Rectal smooth muscle tissue (tissue), 1 donor: ENCODE data around the gene DNASE2.

Source experiments
- H3K27ac ChIP-seq: one replicate; pipeline ENCODE4 v1.7.0; 2013; ENCODE audit warnings: low read depth, low read length, inconsistent platforms
- H3K27me3 ChIP-seq: one replicate; pipeline ENCODE4 v1.7.0; 2013; ENCODE audit warnings: low read length; ENCODE audit not compliant: control insufficient read depth, insufficient read depth
- H3K36me3 ChIP-seq: one replicate; pipeline ENCODE4 v1.7.0; 2013; ENCODE audit warnings: low read length; ENCODE audit not compliant: control insufficient read depth, insufficient read depth
- H3K4me1 ChIP-seq: one replicate; pipeline ENCODE4 v1.7.0; 2013; ENCODE audit warnings: low read length; ENCODE audit not compliant: control insufficient read depth, insufficient read depth
- H3K4me3 ChIP-seq: one replicate; pipeline ENCODE4 v1.7.0; 2013; ENCODE audit warnings: low read length
- H3K9ac ChIP-seq: one replicate; pipeline ENCODE4 v1.7.0; 2013; ENCODE audit warnings: low read length

DNASE2 gene

DNA sequence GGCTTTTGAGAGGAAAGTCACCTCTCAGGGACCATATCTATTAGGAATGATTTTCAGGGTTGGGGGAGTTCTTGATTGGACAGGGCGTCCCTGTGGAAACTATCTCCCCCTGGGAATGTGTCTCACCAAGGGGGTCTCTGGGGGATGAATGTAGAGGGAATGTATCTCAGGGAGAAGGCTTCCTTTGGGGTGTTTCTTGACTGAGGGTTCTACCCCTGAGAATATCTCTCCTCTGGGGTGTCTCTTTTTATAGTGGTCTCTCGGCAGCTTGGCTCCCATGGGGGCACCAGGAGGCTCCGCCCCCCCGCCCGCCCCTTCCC is 47.9 kb downstream of the DNASE2 start:
- no peaks in the 10 kb centered on the region for H3K36me3 ChIP-seq
- no peak overlapping the region for H3K4me3 ChIP-seq
- no peak overlapping the region for H3K9ac ChIP-seq
- H3K27ac ChIP-seq: no peak overlapping the region
- H3K4me1 ChIP-seq: no peaks in the 10 kb centered on the region
- peaks cover 41% of the 10 kb centered on the region for H3K27me3 ChIP-seq

DNA sequence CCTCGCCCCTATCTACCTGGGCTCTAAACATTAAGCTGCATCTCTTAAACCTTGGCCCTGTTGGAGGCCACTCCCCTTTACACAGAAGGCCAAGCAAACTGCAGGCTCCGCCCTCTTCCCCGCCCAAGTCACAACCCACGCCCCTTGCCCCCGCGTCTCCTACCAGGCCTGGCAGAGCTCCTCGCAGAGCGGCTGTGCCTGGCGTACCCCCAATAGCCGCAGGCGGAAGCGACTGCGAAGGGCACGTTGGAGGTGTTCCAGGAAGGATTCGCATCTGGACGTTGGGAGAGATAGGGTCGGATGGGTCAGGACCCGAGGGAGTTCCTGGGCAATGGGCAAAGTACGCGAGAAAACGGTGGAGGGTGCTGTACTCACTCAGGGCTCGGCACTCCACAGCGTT is 52.8 kb downstream of the DNASE2 start:
- Histone ChIP-seq H3K27me3 (peaks cover 31% of the 10 kb centered on the region), H3K4me3 (peak overlapping the region; percentile 34), H3K4me1 (no peaks in the 10 kb centered on the region), H3K36me3 (no peaks in the 10 kb centered on the region), H3K27ac (no peak overlapping the region), H3K9ac (no peak overlapping the region)

DNA sequence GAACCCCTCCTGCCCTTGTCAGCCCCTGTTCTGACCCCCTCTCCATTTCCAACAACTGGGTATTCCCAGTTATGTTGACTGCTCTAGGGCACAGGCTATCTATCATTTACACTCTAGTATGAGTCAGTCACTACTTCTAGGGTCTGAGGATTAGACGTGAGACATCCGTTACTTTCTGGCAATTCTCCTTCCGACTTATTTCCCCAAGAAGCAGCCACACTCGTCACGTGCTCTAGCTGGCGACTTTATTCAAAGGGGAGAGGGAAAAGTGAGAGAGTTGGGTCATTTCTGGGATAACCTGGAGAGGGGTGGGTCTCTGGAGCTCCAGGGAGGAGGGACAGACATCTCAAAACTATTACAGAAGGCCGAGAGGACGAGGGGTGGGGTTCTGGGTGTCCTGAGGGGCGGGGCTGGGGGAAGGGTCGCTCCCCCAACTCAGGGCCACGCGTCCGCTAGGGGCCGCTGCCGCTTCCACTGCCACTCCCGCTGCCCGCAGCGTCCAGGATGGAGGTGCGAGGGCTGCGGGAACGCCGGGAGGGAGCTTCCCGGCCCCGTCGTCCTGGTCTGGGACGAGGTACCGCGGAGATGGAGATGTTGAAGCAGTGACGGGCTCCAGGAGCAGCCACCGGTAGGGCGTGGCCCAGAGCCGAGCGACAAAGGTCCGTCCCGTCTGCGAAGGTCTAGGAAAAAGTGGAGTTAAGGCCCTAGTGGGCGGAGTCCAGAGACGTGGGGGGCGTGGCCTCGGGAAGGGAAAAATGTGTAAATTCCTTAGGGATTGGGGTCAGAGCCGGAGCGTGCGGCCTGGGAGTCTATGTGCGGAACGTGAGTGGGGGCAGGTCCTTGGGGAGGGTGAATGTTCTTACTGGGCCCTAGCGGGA is 55.8 kb downstream of the DNASE2 start:
- H3K27ac ChIP-seq: no peak overlapping the region
- no peak overlapping the region for H3K4me3 ChIP-seq
- H3K9ac ChIP-seq: no peak overlapping the region
- no peaks in the 10 kb centered on the region for H3K4me1 ChIP-seq
- no peaks in the 10 kb centered on the region for H3K36me3 ChIP-seq
- peaks cover 21% of the 10 kb centered on the region for H3K27me3 ChIP-seq
